ENCODE measurements around the gene LAMB1. TPM values are rescaled to one million over a fixed set of nuclear protein-coding genes. Genes with fewer than 3 reads are reported as not detected.

The LAMB1 gene
- total and polyA plus RNA-seq, 4 donors = 95.9 to 285 (median 173) TPM

DNA sequence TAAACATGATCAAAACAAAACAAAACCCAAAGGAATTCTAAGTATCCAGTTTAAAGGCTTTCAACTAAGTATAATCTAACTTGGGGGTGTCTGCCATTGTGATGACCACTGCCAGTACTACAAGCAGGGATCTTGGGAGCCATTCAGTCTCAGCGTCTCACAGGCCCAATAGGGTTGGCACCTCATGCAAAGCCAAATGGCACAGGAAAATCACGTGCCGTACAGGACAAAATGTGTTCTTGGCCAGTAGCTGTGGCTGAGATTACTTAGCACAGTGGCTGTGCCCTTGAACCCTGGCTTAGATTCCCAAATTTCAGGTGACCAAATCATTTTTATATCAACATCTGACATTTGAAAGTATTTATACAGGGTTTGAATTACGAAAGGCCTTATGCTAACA lies 62.0 kb downstream of the LAMB1 start:
- TF ChIP-seq, protein P1, sequence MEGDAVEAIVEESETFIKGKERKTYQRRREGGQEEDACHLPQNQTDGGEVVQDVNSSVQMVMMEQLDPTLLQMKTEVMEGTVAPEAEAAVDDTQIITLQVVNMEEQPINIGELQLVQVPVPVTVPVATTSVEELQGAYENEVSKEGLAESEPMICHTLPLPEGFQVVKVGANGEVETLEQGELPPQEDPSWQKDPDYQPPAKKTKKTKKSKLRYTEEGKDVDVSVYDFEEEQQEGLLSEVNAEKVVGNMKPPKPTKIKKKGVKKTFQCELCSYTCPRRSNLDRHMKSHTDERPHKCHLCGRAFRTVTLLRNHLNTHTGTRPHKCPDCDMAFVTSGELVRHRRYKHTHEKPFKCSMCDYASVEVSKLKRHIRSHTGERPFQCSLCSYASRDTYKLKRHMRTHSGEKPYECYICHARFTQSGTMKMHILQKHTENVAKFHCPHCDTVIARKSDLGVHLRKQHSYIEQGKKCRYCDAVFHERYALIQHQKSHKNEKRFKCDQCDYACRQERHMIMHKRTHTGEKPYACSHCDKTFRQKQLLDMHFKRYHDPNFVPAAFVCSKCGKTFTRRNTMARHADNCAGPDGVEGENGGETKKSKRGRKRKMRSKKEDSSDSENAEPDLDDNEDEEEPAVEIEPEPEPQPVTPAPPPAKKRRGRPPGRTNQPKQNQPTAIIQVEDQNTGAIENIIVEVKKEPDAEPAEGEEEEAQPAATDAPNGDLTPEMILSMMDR (IDR thresholded peaks at IDR 0.05; ENCODE audit: control extremely low read depth, extremely low read depth) = no peak
- peaks cover 4 to 29% (median 7%) of the 10 kb centered on the region in 5 donors for H3K4me1 ChIP-seq (ENCODE audit: control insufficient read depth in 5 of 5, insufficient read depth in 5 of 5, low read length in 5 of 5)

DNA sequence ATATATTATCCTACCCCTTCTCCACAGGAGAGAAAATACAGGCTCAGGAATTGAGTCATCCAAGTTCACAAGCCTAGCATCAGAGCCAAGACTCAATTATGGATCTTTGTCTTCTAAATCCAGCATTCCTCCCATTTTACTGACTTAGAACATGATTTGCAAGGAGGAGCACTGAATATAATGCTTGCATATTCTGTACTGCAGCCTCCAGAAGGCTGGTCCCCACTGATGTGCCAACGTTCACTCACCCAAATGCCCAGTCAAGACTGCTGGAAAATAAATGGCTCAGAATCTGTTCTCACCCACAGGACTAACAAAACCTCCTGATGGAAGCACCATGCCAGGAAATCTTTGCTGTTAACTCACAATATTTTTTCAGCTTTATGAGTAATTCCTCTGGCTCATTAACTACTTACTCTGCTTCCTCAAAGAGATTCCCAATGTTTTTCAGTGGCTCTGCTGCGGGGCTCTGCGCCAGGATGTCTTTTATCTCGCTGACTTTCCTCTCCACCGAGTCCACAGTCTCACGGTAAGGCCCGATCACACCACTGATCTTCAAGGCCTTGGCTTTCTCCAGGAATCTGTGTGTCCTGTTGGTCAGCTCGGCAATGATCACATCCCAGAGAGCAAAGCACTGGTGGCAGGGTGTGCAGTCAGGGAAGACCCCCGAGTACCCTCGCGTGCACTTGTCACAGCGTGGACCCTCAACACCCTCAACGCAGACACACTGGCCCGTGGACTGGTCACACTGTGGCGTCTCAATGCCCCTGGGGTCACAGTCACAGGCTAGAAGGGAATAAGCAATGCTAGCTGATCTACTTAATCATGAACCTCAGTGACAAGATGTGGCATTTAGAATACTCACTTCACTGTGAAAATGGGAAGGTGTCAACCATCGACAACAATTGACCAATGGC lies 63.1 kb downstream of the LAMB1 start:
- H3K4me1 ChIP-seq (ENCODE audit: control insufficient read depth in 5 of 5, insufficient read depth in 5 of 5, low read length in 5 of 5) = peaks cover 7 to 29% (median 7%) of the 10 kb centered on the region in 5 donors
- H3K4me3 ChIP-seq = no peak overlapping the region
- TF ChIP-seq, protein P1 (IDR thresholded peaks at IDR 0.05; ENCODE audit: control extremely low read depth, extremely low read depth) = no peak
- ATAC-seq (ENCODE audit: insufficient read depth, low FRiP score) (peak; percentile 15), DNase-seq (peak in 1 of 3 donors; percentile 20)
- H3K27me3 ChIP-seq (ENCODE audit: control insufficient read depth in 3 of 3, insufficient read depth in 3 of 3, low read length in 2 of 3) = no peaks in the 10 kb centered on the region
- H3K27ac ChIP-seq (ENCODE audit: low read depth in 1 of 2, low read length in 1 of 2) = peak overlapping the region; percentile 33 to 72
- WGBS, 2 donors = 86 to 93% methylated on average over 16 of the region's 16 CpGs
- no peaks in the 10 kb centered on the region for H3K9me3 ChIP-seq (ENCODE audit: control insufficient read depth in 4 of 4, insufficient read depth in 3 of 4, low read length in 3 of 4)
- H3K36me3 ChIP-seq (ENCODE audit: control insufficient read depth in 4 of 4, insufficient read depth in 4 of 4, low read length in 4 of 4) = peaks cover 10 to 37% (median 22%) of the 10 kb centered on the region in 4 donors
- no peak overlapping the region for H3K9ac ChIP-seq (ENCODE audit: insufficient read depth in 1 of 2, low read length in 2 of 2)

More for the DNA sequence above, 62.0 kb downstream of the LAMB1 start:
- Histone ChIP-seq H3K4me3 (no peak overlapping the region), H3K27ac (ENCODE audit: low read depth in 1 of 2, low read length in 1 of 2) (no peak overlapping the region), H3K27me3 (ENCODE audit: control insufficient read depth in 3 of 3, insufficient read depth in 3 of 3, low read length in 2 of 3) (no peaks in the 10 kb centered on the region), H3K9me3 (ENCODE audit: control insufficient read depth in 4 of 4, insufficient read depth in 3 of 4, low read length in 3 of 4) (no peaks in the 10 kb centered on the region), H3K36me3 (ENCODE audit: control insufficient read depth in 4 of 4, insufficient read depth in 4 of 4, low read length in 4 of 4) (peaks cover 8 to 32% (median 21%) of the 10 kb centered on the region in 4 donors), H3K9ac (ENCODE audit: insufficient read depth in 1 of 2, low read length in 2 of 2) (no peak overlapping the region)
- WGBS, 2 donors = 95 to 96% methylated on average over 4 of the region's 4 CpGs
- DNase-seq (no peak), ATAC-seq (ENCODE audit: insufficient read depth, low FRiP score) (no peak)

DNA sequence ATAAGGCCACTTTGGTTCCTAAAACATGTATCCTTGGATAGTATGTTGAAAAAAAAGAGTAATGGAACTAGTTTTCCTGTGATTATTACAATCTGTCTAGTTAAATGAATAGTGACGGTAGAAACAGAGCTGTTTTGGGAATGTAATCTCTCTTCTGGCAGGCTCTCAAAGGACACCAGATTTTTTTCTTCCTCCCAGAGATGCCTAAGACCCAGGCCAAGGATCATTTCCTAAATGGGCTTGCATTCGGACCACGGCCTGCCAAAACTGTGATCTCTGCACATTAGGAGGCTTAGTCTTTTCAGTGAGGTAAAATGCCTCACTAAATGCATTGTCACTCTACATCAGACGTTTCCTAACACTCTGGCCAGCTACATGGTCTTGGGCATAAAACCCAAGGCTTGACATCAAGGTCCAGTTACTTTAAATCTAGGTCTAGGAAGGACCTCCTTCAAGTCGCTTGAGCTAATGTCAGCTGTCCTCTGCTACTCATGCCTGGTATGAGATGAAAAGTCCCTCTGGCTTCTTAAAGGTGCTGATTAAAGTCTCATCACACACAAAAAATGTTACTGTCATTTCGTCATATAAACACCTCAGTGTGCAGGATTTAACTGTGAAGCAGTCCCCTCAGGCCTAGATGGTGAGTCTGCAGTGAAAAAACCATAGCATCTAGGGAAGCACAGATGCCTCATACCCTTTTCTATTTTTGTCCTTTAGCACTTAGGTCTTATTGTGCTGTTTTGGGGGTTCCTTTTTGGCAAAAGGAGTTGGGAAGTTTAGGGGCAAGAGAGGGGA lies 64.3 kb downstream of the LAMB1 start:
- H3K36me3 ChIP-seq (ENCODE audit: control insufficient read depth in 4 of 4, insufficient read depth in 4 of 4, low read length in 4 of 4) = peaks cover 10 to 34% (median 17%) of the 10 kb centered on the region in 4 donors
- TF ChIP-seq, protein P1 (IDR thresholded peaks at IDR 0.05; ENCODE audit: control extremely low read depth, extremely low read depth) = no peak
- peak overlapping the region in 1 of 2 donors; percentile 10 for H3K27ac ChIP-seq (ENCODE audit: low read depth in 1 of 2, low read length in 1 of 2)
- DNase-seq (peak; percentile 37 to 81 (median 77)), ATAC-seq (ENCODE audit: insufficient read depth, low FRiP score) (peak; percentile 43)
- WGBS, 2 donors = 73 to 85% methylated on average over 6 of the region's 6 CpGs
- H3K4me3 ChIP-seq = no peak overlapping the region
- H3K9me3 ChIP-seq (ENCODE audit: control insufficient read depth in 4 of 4, insufficient read depth in 3 of 4, low read length in 3 of 4) = no peaks in the 10 kb centered on the region
- peaks cover 7 to 29% (median 8%) of the 10 kb centered on the region in 5 donors for H3K4me1 ChIP-seq (ENCODE audit: control insufficient read depth in 5 of 5, insufficient read depth in 5 of 5, low read length in 5 of 5)
- no peak overlapping the region for H3K9ac ChIP-seq (ENCODE audit: insufficient read depth in 1 of 2, low read length in 2 of 2)
- no peaks in the 10 kb centered on the region for H3K27me3 ChIP-seq (ENCODE audit: control insufficient read depth in 3 of 3, insufficient read depth in 3 of 3, low read length in 2 of 3)

Measured in lung (tissue), 12 donors.